Activated CD4-positive, CD25-positive, alpha-beta regulatory T cell treated with anti-CD3 and anti-CD28 coated beads, Interleukin-2, amount 50 U/mL, for 16 hours (primary cell): ENCODE results near the gene NUSAP1.
"Not testable (repeated sequence)": the region's sequence is repeated elsewhere in the genome, so short reads cannot be mapped to it uniquely, and the experiment has no call there.

ENCODE experiments used
- DNase-seq: peaks from one replicate; pipeline ENCODE4 v3.0.0-alpha.2; 2020; ENCODE audit warnings: low read depth, low spot score

Gene NUSAP1

DNA sequence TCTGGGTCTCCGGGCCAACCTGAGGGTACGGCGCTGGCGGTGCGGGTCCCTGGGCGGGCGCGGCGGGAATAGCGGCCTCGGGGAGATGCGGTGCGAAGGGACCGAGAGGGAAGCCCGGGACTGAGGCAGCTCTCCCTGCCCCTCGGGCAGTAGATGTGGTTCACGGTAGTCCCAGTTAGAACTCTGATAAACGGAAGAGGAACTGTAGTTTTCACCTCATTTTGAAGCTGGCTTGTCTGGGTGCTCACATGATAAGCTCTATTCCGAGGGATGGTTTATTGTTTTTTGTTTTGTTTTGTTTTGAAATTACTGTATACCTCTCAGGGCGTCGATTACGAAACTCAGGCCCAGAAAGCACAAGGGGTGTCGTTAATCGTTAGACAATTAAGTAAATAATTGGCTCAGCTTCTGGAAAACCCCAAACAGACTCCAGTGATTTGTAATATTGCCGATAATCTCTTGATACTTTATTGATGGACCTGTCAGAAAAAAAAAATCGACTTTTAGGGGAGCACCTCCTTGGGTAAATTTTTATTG lies 413 bp downstream of the NUSAP1 start:
- DNase-seq: no peak

DNA sequence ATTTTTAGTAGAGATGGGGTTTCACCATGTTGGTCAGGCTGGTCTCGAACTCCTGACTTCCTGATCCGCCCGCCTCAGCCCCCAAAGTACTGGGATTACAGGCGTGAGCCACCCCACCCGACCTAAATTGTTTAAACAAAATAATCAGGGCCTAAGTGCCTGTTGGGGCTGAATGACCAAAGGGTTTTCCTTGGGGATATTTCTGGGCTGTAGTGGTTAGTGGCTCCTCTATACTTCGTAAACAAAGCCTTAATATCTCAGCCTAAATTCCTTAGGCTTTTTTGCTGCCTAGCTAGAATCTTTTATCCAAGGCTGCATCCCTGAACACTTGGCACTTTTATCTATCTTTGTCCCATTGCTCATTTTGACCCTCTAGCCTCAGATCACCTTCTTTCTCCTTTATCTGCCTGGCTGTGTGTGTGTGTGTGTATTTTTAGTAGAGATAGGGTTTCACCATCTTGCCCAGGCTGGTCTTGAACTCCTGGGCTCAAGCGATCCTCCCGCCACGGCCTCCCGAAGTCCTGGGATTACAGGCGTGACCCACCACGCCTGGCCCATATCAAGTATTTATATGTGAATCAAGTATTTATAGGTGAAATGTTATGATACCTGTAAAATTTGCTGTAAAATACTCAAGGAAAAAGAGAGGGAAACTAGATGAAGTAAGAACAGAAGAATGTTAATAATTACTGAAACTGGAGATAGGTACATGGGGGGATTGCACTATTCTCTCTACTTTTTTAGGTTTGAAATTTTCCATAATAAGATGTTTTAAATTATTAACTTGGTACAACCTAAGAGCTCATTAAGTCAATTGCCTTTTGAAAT lies 1.8 kb downstream of the NUSAP1 start:
- DNase-seq: no peak

DNA sequence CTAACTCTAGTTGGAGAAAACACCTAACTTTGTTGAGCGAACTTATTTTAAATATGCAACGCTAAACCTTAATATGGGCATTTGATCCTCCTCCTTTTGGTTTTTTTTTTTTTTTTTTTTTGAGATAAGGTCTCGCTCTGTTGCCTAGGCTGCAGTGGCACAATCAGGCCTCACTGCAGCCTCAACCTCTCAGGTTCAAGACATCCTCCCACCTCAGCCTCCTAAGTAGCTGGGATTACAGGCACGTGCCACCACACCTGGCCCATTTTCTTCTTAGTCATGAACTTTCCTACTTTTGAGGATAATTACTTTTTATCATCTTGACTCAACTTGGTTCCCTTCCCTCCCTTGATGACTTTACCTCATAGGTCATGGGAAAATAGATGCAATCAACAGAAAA lies 3.9 kb downstream of the NUSAP1 start:
- DNase-seq: no peak

DNA sequence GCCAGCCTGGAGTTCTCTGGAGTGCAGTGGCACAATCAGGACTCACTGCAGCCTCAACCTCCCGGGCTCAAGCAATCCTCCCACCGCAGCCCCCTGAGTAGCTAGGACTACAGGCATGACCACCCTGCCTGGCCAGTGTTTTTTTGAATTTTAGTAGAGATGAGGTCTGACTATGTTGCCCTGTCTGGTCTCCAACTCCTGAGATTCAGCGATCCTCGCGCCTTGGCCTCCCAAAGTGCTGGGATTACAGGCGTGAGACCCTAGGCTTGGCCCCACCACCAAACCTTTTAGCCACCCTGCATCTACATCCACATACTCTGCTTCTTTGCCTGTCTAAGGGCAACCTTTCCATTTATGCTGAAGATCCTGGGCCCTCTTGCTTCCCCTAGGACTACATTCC lies 4.4 kb downstream of the NUSAP1 start:
- DNase-seq: no peak

DNA sequence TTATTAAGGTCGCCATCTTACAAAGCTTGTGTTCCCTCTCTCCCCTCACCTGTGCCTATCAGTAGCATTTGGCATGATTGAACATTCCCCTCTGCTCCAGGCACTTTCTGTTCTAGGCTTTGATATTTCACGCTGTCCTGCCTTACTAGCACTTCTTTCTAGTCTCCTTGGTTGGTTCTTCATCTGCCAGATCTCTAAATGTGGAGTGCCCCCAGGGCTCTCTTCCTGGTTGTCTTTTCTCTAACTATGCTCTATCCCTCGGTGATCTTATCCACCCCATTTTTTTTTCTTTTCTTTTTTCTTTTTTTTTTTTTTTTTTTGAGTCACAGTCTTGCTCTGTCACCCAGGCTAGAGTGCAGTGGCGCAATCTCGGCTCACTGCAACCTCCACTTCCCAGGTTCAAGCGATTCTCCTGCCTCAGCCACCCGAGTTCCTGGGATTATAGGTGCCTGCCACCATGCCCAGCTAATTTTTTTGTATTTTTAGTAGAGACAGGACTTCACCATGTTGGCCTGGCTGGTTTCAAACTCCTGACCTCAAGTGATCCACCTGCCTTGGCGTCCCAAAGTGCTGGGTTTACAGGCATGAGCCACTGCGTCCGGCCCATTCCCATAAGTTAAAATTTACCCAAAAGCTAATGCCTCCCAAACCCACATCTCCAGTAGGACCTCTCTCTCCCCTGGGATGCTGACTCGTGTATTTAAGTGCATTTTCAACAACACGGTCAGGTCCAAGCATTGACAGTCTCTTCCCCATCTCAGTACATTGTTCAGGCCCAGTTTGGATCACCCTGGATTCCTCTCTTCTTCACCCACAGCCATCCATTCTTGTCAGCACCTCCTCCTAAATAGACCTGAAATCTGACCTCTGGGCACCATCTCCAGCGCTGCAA lies 5.2 kb downstream of the NUSAP1 start:
- no peak for DNase-seq

DNA sequence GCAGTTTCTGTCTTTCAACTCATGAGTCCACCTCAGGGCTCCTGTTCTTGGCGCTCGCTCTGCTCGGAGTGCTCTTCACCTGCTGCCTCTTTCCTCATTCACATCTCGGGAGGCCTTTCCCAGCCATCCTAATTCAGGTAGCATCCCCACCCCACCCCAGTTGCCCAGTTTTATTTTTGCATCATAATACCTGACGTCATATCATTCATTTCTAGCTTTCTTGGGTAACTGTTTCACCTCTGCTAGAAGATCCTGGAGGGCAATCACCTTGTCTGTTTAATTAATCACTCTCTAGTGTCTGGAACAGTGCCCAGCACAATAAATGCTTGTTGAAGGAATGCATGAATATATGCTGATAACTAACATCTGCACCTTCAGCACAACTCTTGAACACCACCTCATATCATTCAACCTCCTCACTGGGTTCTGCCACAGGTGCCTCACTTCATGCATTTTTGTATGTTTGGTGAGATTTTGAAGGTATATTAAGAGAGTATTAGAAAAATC lies 7.6 kb downstream of the NUSAP1 start:
- no peak for DNase-seq

DNA sequence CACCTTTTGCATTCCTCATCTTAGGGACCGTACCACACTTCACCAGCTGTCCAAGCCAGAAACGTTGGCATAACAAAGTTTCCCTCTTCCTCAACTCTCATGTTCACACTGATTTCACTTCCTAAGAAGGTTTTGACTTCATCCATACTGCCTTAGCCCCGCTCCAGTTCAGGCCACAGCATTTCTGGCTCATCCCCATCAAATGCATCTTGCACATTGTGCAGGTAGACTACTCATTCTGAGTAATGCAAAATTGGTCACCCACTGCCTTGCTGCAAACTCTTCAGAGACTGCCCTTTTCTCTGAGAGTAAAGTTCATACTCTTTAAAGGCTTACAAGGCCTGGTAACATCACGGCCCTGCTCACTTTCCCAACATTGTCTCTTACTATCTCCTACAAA lies 8.8 kb downstream of the NUSAP1 start:
- no peak for DNase-seq

DNA sequence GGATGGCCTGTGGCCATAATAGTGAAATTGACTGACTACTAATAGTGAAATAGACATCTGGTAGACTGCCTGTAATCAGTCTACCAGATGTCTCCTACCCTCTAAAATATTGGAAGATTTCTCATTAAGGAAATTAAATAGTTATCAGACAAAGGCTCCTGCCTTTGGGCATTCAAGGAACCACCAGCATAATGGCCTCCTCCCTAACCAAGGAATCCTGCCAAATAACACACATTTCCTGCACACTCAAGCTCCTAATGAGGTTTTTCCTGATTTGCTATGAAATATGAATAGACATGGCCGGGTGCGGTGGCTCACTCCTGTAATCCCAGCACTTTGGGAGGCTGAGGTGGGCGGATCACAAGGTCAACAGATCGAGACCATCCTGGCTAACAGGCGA lies 14.6 kb downstream of the NUSAP1 start:
- DNase-seq: no peak

DNA sequence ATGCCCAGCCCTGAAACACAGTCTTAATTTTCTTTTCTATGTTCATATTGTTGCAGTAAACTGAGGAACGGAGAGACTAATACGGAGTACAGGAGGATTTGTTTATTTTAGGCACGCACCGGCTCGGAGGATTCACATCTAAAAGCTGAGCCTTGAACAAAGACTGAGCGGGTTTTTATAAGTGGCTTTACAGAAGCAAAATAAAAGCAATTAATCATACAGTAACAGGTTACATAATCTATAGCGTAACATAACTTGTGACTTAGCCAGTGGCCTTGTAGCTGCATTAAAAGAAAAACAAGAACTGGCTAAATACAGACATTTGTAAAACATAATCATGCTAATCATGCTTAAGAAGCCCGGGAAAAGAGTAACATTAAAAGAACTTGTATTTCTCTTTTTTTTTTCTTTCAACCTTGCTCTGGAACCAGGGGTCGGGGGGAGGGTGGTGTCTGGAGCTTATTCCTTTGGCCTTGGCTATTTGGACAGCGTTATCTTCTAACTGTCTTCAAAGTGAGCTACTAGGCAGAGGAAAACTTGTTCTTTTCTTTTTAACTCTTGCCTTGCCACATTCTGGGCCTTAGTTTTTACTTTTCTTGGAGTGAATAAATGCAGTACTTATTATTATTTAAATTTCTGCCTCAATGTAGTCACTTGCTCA lies 17.5 kb downstream of the NUSAP1 start:
- no peak for DNase-seq

DNA sequence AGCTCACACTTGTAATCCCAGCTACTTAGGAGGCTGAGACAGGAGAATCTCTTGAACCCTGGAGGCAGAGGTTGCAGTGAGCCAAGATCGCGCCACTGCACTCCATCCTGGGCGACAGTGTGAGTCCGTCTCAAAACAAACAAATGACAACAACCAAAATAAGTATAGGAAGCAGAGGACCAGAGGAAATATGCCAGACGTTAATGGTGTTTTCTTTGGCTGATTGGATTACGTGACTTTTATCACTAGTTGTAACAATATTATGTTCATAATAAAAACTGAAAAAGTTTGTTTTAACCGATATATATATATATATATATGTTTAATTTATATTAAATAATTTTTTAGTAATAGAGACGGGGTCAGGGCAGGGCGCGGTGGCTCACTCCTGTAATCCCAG lies 21.7 kb downstream of the NUSAP1 start:
- no peak for DNase-seq

DNA sequence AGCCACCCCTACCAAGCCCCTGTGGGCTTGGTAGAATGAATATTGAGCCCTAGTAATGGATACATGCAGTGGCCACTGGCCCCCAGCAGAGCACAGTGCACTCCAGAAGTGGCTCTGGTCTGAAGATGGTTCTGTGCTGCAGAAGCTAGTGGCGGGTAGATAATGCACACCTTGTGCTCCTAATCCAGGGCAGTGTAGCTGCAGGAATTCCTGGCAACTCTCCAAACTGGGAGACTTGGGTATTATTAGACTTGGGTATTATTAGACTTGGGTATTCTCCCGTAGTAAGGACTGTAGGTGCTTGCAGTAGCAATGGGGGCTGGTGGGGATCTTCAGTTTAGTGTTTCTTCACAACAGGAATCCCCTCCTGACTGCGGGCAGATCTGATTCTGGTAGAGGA lies 34.7 kb downstream of the NUSAP1 start:
- DNase-seq: no peak

DNA sequence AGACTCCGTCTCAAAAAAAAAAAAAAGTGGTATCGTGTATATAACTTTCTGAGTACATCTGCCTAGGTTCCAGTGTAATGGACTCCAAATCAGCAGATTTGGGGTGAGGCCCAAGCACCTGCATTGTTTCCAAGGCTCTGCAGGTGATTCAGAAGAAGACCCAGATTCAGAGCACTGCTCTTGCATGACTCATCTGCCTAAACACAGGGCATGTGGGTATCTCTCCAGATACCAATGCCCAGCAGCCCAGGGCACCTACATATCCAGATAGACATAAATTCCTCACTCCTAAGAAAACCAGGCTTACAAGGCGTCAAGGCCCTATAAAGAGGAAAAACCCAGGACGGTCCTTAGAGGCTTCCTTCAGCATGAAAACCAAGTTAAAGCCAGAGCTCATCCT lies 45.3 kb downstream of the NUSAP1 start:
- no peak for DNase-seq

DNA sequence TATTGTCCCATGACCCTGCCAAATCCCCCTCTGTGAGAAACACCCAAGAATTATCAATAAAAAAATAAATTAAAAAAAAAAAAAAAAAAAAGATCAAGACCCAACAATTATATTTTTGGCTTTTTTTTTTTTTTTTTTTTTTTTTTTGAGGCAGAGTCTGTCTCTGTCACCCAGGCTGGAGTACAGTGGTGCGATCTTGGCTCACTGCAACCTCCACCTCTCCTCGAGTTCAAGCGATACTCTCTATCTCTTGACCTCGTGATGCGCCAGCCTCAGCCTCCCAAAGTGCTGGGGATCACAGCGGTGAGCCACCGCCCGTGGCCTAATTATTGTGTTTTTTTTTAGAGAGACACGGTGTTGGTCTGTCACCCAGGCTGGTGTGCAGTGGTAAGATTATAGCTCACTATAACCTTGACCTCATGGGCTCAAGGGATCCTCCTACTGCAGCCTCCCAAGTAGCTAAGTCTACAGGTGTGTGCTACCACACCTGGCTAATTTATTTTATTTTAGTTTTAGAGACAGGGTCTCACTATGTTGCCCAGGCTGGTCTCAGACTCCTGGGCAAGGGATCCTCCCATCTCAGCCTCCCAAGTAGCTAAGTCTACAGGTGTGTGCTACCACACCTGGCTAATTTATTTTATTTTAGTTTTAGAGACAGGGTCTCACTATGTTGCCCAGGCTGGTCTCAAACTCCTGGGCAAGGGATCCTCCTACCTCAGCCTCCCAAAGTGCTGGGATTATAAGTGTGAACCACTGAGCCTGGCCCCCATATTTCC lies 51.5 kb downstream of the NUSAP1 start:
- not testable (repeated sequence) for DNase-seq

DNA sequence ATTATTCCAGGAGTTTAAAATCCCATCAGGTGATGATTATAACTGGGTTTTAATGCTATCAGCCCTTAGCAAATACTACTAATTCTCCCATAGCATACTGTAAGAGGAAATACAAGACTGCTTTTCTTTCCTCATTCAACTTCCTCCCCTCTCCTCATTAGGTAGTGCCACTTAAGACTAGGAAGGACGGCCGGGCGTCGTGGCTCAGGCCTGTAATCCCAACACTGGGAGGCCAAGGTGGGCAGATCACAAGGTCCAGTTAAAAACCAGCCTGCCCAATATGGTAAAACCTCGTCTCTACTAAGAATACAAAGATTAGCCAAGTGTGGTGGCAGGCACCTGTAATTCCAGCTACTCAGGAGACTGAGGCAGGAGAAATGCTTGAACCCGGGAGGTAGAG lies 55.0 kb downstream of the NUSAP1 start:
- no peak for DNase-seq

DNA sequence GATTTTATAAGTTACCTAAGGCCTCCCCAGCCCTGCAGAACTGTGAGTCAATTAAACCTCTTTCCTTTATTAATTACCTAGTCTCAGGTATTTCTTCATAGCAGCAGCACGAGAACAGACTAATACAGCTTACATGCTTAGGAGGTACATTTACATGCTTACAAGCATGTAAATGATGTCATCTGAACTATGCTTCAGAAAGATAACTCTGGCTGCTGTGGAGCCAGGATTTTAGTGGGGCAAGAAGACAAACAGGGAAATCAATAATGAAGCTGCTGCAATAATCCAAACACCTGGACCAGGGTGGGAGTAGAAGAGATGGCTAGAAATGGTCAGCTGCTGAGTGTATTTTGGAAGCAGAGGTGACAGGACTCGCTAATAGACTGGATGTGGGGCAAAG lies 60.0 kb downstream of the NUSAP1 start:
- DNase-seq: no peak

DNA sequence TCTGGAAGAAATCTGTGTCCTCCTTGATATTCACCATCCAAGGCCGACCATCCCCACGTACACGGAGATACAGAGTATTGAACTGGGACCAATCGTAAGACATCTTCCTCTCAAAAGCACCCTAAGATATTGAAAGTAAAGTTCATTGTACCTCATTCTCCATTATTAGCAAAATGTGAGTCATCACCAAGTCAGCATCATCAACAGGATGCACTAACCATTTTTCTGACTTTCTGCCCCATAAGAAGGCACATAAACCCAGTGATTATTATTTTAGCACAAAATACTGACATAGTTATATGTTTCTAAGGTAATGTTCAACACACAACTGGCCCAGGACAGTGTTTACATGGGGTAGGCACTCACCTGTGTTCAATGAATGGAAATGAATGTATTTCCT lies 62.2 kb downstream of the NUSAP1 start:
- no peak for DNase-seq

DNA sequence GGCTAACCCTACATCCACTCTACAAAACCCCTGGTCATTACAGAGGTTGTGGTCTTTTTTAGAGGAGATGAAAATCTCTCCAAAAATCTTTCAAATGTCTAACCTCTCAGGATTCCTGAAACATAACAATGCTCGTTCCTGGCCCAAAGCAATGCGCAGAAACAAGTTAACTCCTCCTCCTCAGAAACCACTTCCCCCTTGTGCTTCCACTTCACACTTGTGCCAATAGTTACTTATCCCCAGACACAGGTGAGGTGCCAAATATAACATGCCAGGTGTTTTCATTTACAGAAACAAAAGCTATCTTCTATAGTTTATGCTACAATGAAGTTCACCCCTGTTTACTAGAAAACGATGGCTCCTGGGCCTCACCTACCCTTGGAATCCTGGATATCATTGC lies 63.4 kb downstream of the NUSAP1 start:
- DNase-seq: no peak

DNA sequence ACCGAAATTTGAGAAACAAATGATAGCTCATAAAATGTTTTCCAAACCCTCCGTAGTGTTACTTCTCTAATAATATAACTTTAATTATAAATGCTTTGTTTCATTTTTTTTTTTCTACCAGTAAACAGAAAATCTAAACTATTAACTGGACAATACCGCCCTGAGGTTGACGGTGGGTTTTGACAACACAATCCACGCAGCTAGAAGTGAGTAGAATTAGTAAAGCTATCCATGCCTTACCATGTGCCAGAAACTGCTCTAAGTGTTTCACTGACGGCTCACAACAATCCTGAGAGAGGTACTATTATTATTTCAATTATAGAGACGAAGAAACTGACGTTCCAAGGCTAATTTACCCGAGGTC lies 69.2 kb downstream of the NUSAP1 start:
- DNase-seq: no peak

DNA sequence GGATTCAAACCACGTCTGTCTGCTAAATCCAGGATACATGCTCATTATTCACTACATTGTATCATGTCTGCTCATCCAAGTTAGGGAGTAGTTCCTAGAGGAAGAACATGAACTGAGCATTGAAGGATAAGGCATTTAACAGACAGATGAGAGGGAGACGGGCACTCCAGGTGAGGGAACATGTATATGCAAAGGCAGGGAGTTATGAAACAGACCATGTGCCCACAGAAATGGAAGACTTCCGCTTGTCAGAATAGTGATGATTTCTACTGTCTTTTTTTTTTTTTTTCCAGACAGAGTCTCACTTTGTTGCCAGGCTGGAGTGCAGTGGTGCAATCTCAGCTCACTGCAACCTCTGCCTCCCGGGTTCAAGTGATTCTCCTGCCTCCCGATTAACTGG lies 74.7 kb downstream of the NUSAP1 start:
- DNase-seq: no peak

DNA sequence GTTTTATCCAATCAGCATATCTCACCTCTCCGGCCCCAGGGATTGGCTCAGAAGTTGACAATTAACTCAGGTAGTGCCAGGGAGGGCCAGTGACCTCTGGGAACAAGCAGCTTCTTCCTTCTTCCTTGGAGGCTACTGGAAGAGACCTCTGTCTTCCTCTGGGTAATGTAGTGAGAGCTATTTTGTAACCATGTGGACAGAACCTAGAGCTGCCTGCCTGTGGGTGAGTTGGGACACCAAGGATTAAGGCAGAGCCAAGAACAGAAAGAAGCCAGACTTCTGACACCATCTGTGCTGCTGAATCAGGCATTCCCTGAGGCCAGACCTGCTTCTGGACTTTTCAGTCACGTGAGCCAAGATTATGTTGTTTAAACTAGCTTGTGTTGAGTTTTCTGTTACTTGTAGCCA lies 75.6 kb downstream of the NUSAP1 start:
- DNase-seq: no peak

DNA sequence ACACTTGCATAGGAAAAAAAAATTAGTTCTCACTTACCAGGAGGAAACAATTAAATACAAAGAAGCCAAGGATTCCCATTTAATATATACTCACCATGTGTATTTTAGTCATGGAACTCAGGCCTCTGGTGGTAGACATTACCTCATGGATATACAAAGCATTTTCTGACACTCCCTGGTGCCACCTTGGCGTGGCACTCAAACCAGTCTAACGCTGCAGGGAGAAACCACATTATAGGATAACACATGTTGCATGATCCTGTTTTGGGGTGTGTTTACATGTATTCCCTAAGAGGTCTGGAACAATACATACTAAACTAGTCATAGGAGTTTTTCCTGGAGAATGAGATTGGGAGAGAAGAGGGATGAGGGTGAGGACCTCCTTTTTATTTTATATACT lies 78.3 kb downstream of the NUSAP1 start:
- DNase-seq: no peak
